PC-9 (cell line): ENCODE data around the gene TBC1D8. TPM values are rescaled to one million over a fixed set of nuclear protein-coding genes. Genes with fewer than 3 reads are reported as not detected.

Source experiments
- BruUV-seq: library from RNA; stranded (reverse); fragments of 400-500 nt; replicated peaks from 2 replicates; lab custom pipeline; 2021; lab: Mats Ljungman, UMichigan
- CTCF ChIA-PET: fragments of 300-600 bp; sonication (Branson Sonifier 250); formaldehyde crosslinking; loops from one replicate; lab custom pipeline; 2022; ENCODE audit warnings: antibody characterized with exemption; lab: Charles Lee
- POLR2A ChIA-PET: fragments of 300-600 bp; sonication (Branson Sonifier 250); formaldehyde crosslinking; loops from one replicate; lab custom pipeline; 2022; ENCODE audit warnings: antibody characterized with exemption; ENCODE audit not compliant: unreplicated experiment; lab: Charles Lee
- DNase-seq, 2 experiments: peaks; one replicate each; pipeline versions ENCODE4 v3.0.0 to v3.0.0-alpha.2; 2015 to 2022; ENCODE audit warnings: mixed read lengths in 1 of 2
- H2AFZ ChIP-seq: fragments of 200-600 bp; sonication (generic); 2 replicates; pipeline ENCODE4 v1.8.1; 2017; ENCODE audit warnings: antibody characterized with exemption
- H3F3A ChIP-seq: fragments of 200-600 bp; sonication (generic); 2 replicates; pipeline ENCODE4 v1.8.1; 2017; ENCODE audit warnings: antibody characterized with exemption, mild to moderate bottlenecking, low read depth; ENCODE audit not compliant: insufficient read depth
- H3K27ac ChIP-seq: fragments of 200-600 bp; sonication (generic); 2 replicates; pipeline ENCODE4 v1.6.1; 2016; ENCODE audit warnings: mixed run types
- H3K27me3 ChIP-seq: fragments of 200-600 bp; sonication (generic); 2 replicates; pipeline ENCODE4 v1.6.1; 2016; ENCODE audit warnings: low read depth, mixed run types; ENCODE audit not compliant: insufficient read depth
- H3K36me3 ChIP-seq: fragments of 200-600 bp; sonication (generic); 2 replicates; pipeline ENCODE4 v1.6.1; 2016; ENCODE audit warnings: low read depth, mixed run types
- H3K4me1 ChIP-seq: fragments of 200-600 bp; sonication (generic); replicated peaks from 2 replicates; pipeline ENCODE4 v1.6.1; 2016; ENCODE audit warnings: mixed run types; ENCODE audit not compliant: insufficient read depth
- H3K4me2 ChIP-seq: fragments of 200-600 bp; sonication (generic); 2 replicates; pipeline ENCODE4 v1.6.1; 2017; ENCODE audit warnings: mixed run types
- H3K4me3 ChIP-seq: fragments of 200-600 bp; sonication (generic); 2 replicates; pipeline ENCODE4 v1.6.1; 2016; ENCODE audit warnings: mixed run types
- H3K79me2 ChIP-seq: fragments of 200-600 bp; sonication (generic); 2 replicates; pipeline ENCODE4 v1.6.1; 2017; ENCODE audit warnings: low read depth, mixed run types
- H3K9me2 ChIP-seq: fragments of 200-600 bp; sonication (generic); 2 replicates; pipeline ENCODE4 v1.8.1; 2017; ENCODE audit warnings: mild to moderate bottlenecking; ENCODE audit not compliant: insufficient read depth
- H3K9me3 ChIP-seq: fragments of 200-600 bp; sonication (generic); 2 replicates; pipeline ENCODE4 v1.8.1; 2016; ENCODE audit warnings: low read depth; ENCODE audit not compliant: insufficient read depth
- H4K20me1 ChIP-seq: fragments of 200-600 bp; sonication (generic); 2 replicates; pipeline ENCODE4 v1.8.1; 2017; ENCODE audit not compliant: insufficient read depth
- EZH2 ChIP-seq: fragments of 200-600 bp; sonication (generic); IDR thresholded peaks from 2 replicates; pipeline ENCODE4 v1.8.0; 2017; ENCODE audit warnings: antibody characterized with exemption, low read depth
- intact Hi-C: fragments of 100-400 bp; cut with micrococcal nuclease; formaldehyde crosslinking; loops from one replicate; pipeline ENCODE4 v1.10.0; 2022; ENCODE audit not compliant: unreplicated experiment
- total RNA-seq: library from RNA; stranded (reverse); gene quantifications from 2 replicates; pipeline ENCODE4 v1.2.3, GENCODE V29; 2021
- TF ChIP-seq, protein P1 (sequence below): fragments of 200-600 bp; sonication (generic); conservative IDR thresholded peaks from 2 replicates; pipeline ENCODE4 v1.6.1; 2017; ENCODE audit warnings: mixed run types, antibody characterized with exemption, mild to moderate bottlenecking, moderate library complexity

TBC1D8 gene
- total RNA-seq, 1 experiment from 2014 or later = 25.2 TPM

GRCh38 chr2:101083613-101084012, 67.6 kb downstream of the TBC1D8 start:
- ChIA-PET POLR2A (no interaction called here), CTCF (no interaction called here)
- H3K4me1 ChIP-seq = no peaks in the 10 kb centered on the region
- peaks cover 66% of the 10 kb centered on the region for H3K79me2 ChIP-seq
- H3K4me3 ChIP-seq = no peak overlapping the region
- H3K9me2 ChIP-seq = no peaks in the 10 kb centered on the region
- intact Hi-C loops = no loop called here
- H3K27me3 ChIP-seq = no peaks in the 10 kb centered on the region
- H2AFZ ChIP-seq = no peak overlapping the region
- no TSS peak for BruUV-seq
- H3K36me3 ChIP-seq = peaks cover 21% of the 10 kb centered on the region
- no peak overlapping the region for H3K27ac ChIP-seq
- no peaks in the 10 kb centered on the region for H3K9me3 ChIP-seq
- DNase-seq = no peak
- no peak for TF ChIP-seq EZH2
- TF ChIP-seq, protein P1, sequence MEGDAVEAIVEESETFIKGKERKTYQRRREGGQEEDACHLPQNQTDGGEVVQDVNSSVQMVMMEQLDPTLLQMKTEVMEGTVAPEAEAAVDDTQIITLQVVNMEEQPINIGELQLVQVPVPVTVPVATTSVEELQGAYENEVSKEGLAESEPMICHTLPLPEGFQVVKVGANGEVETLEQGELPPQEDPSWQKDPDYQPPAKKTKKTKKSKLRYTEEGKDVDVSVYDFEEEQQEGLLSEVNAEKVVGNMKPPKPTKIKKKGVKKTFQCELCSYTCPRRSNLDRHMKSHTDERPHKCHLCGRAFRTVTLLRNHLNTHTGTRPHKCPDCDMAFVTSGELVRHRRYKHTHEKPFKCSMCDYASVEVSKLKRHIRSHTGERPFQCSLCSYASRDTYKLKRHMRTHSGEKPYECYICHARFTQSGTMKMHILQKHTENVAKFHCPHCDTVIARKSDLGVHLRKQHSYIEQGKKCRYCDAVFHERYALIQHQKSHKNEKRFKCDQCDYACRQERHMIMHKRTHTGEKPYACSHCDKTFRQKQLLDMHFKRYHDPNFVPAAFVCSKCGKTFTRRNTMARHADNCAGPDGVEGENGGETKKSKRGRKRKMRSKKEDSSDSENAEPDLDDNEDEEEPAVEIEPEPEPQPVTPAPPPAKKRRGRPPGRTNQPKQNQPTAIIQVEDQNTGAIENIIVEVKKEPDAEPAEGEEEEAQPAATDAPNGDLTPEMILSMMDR = no peak
- H3F3A ChIP-seq = peaks cover 12% of the 10 kb centered on the region; the same call in 1 of the 2 replicates
- H3K4me2 ChIP-seq = no peak overlapping the region
- H4K20me1 ChIP-seq = peaks cover 5% of the 10 kb centered on the region; the same call in 1 of the 2 replicates

DNA sequence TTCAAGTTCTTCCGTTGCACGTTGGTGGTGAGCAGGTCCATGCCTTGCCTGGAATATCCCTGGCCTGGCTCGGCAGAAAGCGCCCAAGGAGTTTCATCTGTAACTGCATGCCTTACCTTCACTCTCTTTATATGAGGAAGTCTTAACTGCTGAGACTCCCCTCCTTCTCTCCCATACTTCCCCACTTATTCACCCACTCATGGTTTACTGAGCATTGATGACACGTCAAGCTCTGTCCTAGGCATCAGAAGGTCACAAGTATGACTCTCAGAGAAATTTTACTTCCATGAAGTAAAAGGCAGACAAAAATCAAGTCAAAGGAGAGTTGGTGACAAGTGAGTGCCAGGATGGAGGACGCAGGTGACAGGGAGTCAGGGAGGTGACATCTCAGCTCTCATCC, 68.2 kb downstream of the TBC1D8 start:
- Histone ChIP-seq H3K27me3 (no peaks in the 10 kb centered on the region), H3K36me3 (peaks cover 19% of the 10 kb centered on the region), H3K9me2 (no peaks in the 10 kb centered on the region), H3K9me3 (no peaks in the 10 kb centered on the region), H3K4me3 (no peak overlapping the region), H3K79me2 (peaks cover 70% of the 10 kb centered on the region), H2AFZ (no peak overlapping the region), H4K20me1 (peaks cover 5% of the 10 kb centered on the region; the same call in 1 of the 2 replicates), H3K27ac (no peak overlapping the region), H3K4me1 (no peaks in the 10 kb centered on the region), H3F3A (peaks cover 12% of the 10 kb centered on the region; the same call in 1 of the 2 replicates), H3K4me2 (no peak overlapping the region)
- BruUV-seq = no TSS peak
- no peak for DNase-seq
- TF ChIP-seq, protein P1 = no peak
- TF ChIP-seq EZH2 = no peak
- POLR2A ChIA-PET = no interaction called here
- CTCF ChIA-PET = no interaction called here
- intact Hi-C loops = no loop called here

DNA sequence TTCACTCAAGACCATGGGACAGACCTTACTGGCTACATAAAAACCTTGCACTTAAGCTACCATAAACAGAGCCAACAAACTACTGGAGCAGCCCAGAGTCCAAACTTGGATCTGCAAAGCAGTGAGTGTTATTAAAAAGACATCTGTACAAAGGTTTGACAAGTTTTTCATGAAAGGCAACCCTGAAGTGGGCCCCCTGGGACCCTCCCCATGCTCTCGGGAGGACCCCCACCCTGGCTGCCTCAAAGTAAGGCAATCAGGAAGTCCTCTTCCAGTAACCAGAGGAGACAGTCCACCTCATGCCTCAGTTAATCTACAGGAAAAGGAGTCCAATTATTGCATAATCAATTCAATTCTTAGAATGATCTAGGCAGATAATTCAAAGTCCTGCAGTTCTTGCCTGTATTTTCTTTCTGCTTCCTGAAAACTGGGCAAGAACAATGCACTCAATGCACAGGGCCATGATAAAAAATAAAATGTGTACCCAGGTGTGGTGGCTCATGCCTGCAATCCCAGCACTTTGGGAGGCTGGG, 69.7 kb downstream of the TBC1D8 start:
- POLR2A ChIA-PET = no interaction called here

More for the DNA sequence above, 69.7 kb downstream of the TBC1D8 start:
- H3F3A ChIP-seq = peaks cover 6% of the 10 kb centered on the region; the same call in 1 of the 2 replicates
- H3K27ac ChIP-seq = no peak overlapping the region
- H3K4me1 ChIP-seq = no peaks in the 10 kb centered on the region; the same call in 1 of the 2 replicates
- TF ChIP-seq, protein P1 = no peak
- no peak for TF ChIP-seq EZH2
- H3K4me2 ChIP-seq = no peak overlapping the region
- BruUV-seq = no TSS peak
- no peaks in the 10 kb centered on the region for H3K9me3 ChIP-seq
- no peak overlapping the region for H3K4me3 ChIP-seq
- H3K36me3 ChIP-seq = peaks cover 19% of the 10 kb centered on the region
- DNase-seq = no peak
- no peak overlapping the region for H2AFZ ChIP-seq
- H4K20me1 ChIP-seq = peaks cover 5% of the 10 kb centered on the region; the same call in 1 of the 2 replicates
- intact Hi-C loops = no loop called here
- H3K27me3 ChIP-seq = no peaks in the 10 kb centered on the region
- peaks cover 68% of the 10 kb centered on the region for H3K79me2 ChIP-seq
- CTCF ChIA-PET = interaction anchor here (0.5 kb wide), 1 partner anchor 18 kb away, joined by 7 read pairs; no protein-coding TSS in a partner anchor
- H3K9me2 ChIP-seq = no peaks in the 10 kb centered on the region
